Measurements from ENCODE around the gene SPNS2. TPM values are rescaled to one million over a fixed set of nuclear protein-coding genes. Genes with fewer than 3 reads are reported as not detected.

SPNS2 gene
- total RNA-seq, 1 donor from 2014 or later = 0.38 TPM

DNA sequence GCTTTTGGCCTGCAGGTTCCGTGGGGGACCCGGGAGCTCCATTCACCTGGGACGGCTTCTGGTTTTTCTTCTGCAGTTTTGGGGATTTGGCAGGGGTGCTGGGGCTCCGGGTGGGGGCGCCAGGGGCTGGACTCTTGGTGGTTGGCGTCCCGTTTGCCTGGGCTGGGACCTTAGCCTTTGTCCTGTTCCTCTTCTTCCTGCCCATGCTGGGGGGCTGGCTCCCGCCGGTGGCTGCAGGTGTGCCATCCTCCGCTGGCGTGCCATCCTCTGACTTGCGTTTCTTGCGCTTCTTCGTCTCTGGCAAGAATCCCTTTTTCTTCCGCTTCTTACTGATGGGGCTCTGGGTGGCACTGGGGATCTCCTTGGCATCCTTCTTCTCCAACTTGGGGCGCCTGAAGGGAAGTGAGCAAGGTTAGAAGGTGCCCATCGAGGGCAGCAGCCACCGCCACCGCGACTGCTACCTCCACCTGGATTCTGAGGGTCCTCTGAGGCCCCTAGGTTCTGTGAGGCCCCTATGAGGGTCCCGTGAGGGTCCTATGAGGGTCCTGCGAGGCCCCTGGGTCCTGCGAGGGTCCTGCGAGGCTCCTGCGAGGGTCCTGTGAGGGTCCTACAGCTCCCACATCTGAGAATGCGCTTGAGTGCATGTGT is 41.0 kb downstream of the SPNS2 start:
- peaks cover 49% of the 10 kb centered on the region for H3K36me3 Mint-ChIP-seq (ENCODE audit: low read depth)
- DNase-seq = no peak
- no peaks in the 10 kb centered on the region for H3K27me3 Mint-ChIP-seq
- H3K4me3 Mint-ChIP-seq = no peak overlapping the region
- ChIA-PET CTCF (no interaction called here), POLR2A (no interaction called here)
- no peak for TF ChIP-seq CTCF (IDR thresholded peaks at IDR 0.05)
- H3K4me1 Mint-ChIP-seq = peaks cover 1% of the 10 kb centered on the region
- ATAC-seq (ENCODE audit: low read depth) = no peak
- no peaks in the 10 kb centered on the region for H3K9me3 Mint-ChIP-seq
- no peak overlapping the region for H3K27ac Mint-ChIP-seq
- intact Hi-C loops (cut with micrococcal nuclease) = loop anchor here (10.0 kb wide), 1 partner anchor 115 kb away; no protein-coding TSS in a partner anchor

DNA sequence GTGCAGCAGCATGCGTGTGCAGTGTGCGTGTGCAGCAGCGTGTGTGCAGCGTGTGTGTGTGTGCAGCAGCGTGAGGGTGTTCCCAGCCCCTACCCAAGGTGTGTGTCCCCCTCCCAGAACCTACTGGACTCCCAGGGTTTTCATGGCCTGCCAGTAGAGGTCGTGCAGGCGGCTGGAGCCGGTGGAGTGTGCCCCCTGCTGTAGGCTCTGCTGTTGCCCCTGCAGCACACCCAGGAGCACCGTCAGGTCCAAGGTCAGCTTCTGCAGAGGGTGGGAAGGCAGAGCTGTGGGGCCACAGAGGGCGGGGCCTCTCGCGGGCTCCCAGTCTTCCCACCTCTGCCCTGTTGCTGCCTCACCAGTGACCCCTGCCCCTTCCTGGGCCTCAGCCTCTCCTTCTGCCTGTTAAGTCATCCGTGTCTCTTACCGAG is 41.6 kb downstream of the SPNS2 start:
- POLR2A ChIA-PET = no interaction called here
- Mint-ChIP-seq H3K36me3 (ENCODE audit: low read depth) (peaks cover 53% of the 10 kb centered on the region), H3K27me3 (no peaks in the 10 kb centered on the region), H3K4me1 (peaks cover 1% of the 10 kb centered on the region), H3K27ac (no peak overlapping the region), H3K9me3 (no peaks in the 10 kb centered on the region), H3K4me3 (no peak overlapping the region)
- CTCF ChIA-PET = no interaction called here
- no peak for DNase-seq
- no peak for TF ChIP-seq CTCF (IDR thresholded peaks at IDR 0.05)
- intact Hi-C loops (cut with micrococcal nuclease) = no loop called here
- no peak for ATAC-seq (ENCODE audit: low read depth)

- H3K4me3 Mint-ChIP-seq = no peak overlapping the region
- H3K27me3 Mint-ChIP-seq = no peaks in the 10 kb centered on the region
- ChIA-PET POLR2A (no interaction called here), CTCF (interaction anchor here (1.2 kb wide), 1 partner anchor 120 kb away, joined by 3 read pairs; no protein-coding TSS in a partner anchor)
- intact Hi-C loops (cut with micrococcal nuclease) = no loop called here
- no peak overlapping the region for H3K27ac Mint-ChIP-seq
- ATAC-seq (ENCODE audit: low read depth) (no peak), DNase-seq (no peak)
- TF ChIP-seq CTCF (IDR thresholded peaks at IDR 0.05) = no peak
- H3K36me3 Mint-ChIP-seq (ENCODE audit: low read depth) = peaks cover 57% of the 10 kb centered on the region
- peaks cover 1% of the 10 kb centered on the region for H3K4me1 Mint-ChIP-seq
- no peaks in the 10 kb centered on the region for H3K9me3 Mint-ChIP-seq
Measured at GRCh38 chr17:4540687-4541327, 42.1 kb downstream of the SPNS2 start.

GRCh38 chr17:4541328-4542002 is 42.8 kb downstream of the SPNS2 start:
- Mint-ChIP-seq H3K4me3 (no peak overlapping the region), H3K4me1 (peaks cover 1% of the 10 kb centered on the region), H3K27ac (no peak overlapping the region), H3K9me3 (no peaks in the 10 kb centered on the region), H3K36me3 (ENCODE audit: low read depth) (peaks cover 62% of the 10 kb centered on the region), H3K27me3 (no peaks in the 10 kb centered on the region)
- POLR2A ChIA-PET = no interaction called here
- CTCF ChIA-PET = interaction anchor here (1.2 kb wide), 1 partner anchor 121 kb away, joined by 3 read pairs; no protein-coding TSS in a partner anchor
- intact Hi-C loops (cut with micrococcal nuclease) = no loop called here
- no peak for TF ChIP-seq CTCF (IDR thresholded peaks at IDR 0.05)
- DNase-seq (no peak), ATAC-seq (ENCODE audit: low read depth) (no peak)
